ENCODE data around the gene FCAMR. TPM values are rescaled to one million over a fixed set of nuclear protein-coding genes. Genes with fewer than 3 reads are reported as not detected.

FCAMR gene
- total and polyA plus RNA-seq, 11 donors, result not detected

GRCh38 chr1:207010726-207011125 is 40.5 kb upstream of the FCAMR start:
- Histone ChIP-seq H3K9me3 (no peaks in the 10 kb centered on the region), H3K4me1 (no peaks in the 10 kb centered on the region), H3K4me3 (no peak overlapping the region), H3K27me3 (no peaks in the 10 kb centered on the region), H3K36me3 (no peaks in the 10 kb centered on the region), H3K27ac (no peak overlapping the region)
- TF ChIP-seq, protein P1, sequence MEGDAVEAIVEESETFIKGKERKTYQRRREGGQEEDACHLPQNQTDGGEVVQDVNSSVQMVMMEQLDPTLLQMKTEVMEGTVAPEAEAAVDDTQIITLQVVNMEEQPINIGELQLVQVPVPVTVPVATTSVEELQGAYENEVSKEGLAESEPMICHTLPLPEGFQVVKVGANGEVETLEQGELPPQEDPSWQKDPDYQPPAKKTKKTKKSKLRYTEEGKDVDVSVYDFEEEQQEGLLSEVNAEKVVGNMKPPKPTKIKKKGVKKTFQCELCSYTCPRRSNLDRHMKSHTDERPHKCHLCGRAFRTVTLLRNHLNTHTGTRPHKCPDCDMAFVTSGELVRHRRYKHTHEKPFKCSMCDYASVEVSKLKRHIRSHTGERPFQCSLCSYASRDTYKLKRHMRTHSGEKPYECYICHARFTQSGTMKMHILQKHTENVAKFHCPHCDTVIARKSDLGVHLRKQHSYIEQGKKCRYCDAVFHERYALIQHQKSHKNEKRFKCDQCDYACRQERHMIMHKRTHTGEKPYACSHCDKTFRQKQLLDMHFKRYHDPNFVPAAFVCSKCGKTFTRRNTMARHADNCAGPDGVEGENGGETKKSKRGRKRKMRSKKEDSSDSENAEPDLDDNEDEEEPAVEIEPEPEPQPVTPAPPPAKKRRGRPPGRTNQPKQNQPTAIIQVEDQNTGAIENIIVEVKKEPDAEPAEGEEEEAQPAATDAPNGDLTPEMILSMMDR (IDR thresholded peaks at IDR 0.05), result no peak
- TF ChIP-seq POLR2A (IDR thresholded peaks at IDR 0.05), result no peak
- DNase-seq, result no peak
- 88 to 100% (median 97%) methylated on average over 2 of the region's 2 CpGs for WGBS, 4 donors
- ATAC-seq, result no peak
- intact Hi-C loops (cut with DNase I), result no loop called here

DNA sequence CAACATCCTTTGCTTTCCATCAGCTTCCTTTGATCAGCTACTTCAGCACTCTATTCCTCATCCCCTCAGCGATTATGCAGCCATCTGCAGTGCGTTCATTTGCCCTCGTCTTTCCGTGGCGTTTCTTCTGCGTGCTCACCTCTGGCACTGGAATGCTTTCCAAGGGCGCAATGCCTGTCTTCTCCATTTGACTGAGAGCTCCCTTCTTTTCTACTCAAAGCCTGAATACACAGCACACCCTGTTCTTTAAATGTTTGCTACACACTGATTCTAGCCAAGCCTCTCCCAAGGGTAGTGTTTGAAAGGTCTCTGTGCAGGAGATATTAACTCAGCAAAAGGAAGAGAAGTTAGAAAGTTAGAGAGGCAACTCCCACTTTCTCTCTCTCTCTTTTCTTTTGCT is 39.7 kb upstream of the FCAMR start:
- H3K36me3 ChIP-seq, result no peaks in the 10 kb centered on the region
- H3K4me3 ChIP-seq, result no peak overlapping the region
- H3K27me3 ChIP-seq, result no peaks in the 10 kb centered on the region
- H3K9me3 ChIP-seq, result no peaks in the 10 kb centered on the region
- peaks cover 0 to 2% (median 0%) of the 10 kb centered on the region in 12 donors for H3K4me1 ChIP-seq
- no peak for DNase-seq
- intact Hi-C loops (cut with DNase I), result no loop called here
- 87 to 90% (median 89%) methylated on average over 7 of the region's 7 CpGs for WGBS, 4 donors
- no peak for TF ChIP-seq POLR2A (IDR thresholded peaks at IDR 0.05)
- TF ChIP-seq, protein P1 (IDR thresholded peaks at IDR 0.05), result no peak
- ATAC-seq, result no peak
- no peak overlapping the region for H3K27ac ChIP-seq

GRCh38 chr1:207009182-207009850 is 39.1 kb upstream of the FCAMR start:
- Histone ChIP-seq H3K36me3 (no peaks in the 10 kb centered on the region), H3K27ac (no peak overlapping the region), H3K4me3 (no peak overlapping the region), H3K4me1 (peaks cover 0 to 4% (median 0%) of the 10 kb centered on the region in 12 donors), H3K27me3 (no peaks in the 10 kb centered on the region), H3K9me3 (no peaks in the 10 kb centered on the region)
- intact Hi-C loops (cut with DNase I), result no loop called here
- DNase-seq (no peak), ATAC-seq (no peak)
- WGBS, 4 donors, result 90 to 93% (median 92%) methylated on average over 10 of the region's 10 CpGs
- TF ChIP-seq POLR2A (IDR thresholded peaks at IDR 0.05), result no peak
- TF ChIP-seq, protein P1 (IDR thresholded peaks at IDR 0.05), result no peak

- ATAC-seq (no peak), DNase-seq (no peak)
- H3K27me3 ChIP-seq, result no peaks in the 10 kb centered on the region
- TF ChIP-seq, protein P1 (IDR thresholded peaks at IDR 0.05), result no peak
- TF ChIP-seq POLR2A (IDR thresholded peaks at IDR 0.05), result no peak
- WGBS, 4 donors, result 63 to 71% (median 70%) methylated on average over 5 of the region's 5 CpGs
- H3K27ac ChIP-seq, result no peak overlapping the region
- H3K4me3 ChIP-seq, result no peak overlapping the region
- no peaks in the 10 kb centered on the region for H3K36me3 ChIP-seq
- peaks cover 0 to 4% (median 0%) of the 10 kb centered on the region in 12 donors for H3K4me1 ChIP-seq
- intact Hi-C loops (cut with DNase I), result no loop called here
- H3K9me3 ChIP-seq, result no peaks in the 10 kb centered on the region
Measured at GRCh38 chr1:207007352-207008033, 37.2 kb upstream of the FCAMR start.
